Bronchial epithelial cell (primary cell): ENCODE measurements around the gene TMEM225B. TPM values are rescaled to one million over a fixed set of nuclear protein-coding genes. Genes with fewer than 3 reads are reported as not detected.
A peak's percentile ranks its signal among the peaks of the same experiment; 100 is the strongest.
"Not testable (repeated sequence)": the region's sequence is repeated elsewhere in the genome, so short reads cannot be mapped to it uniquely, and the experiment has no call there.

ENCODE experiments used
- DNase-seq: peaks from one replicate; pipeline ENCODE4 v3.0.0-alpha.2; 2010; ENCODE audit warnings: low read depth
- FAIRE-seq: peaks from 2 replicates; lab custom pipeline; 2011; peaks lifted over from hg19 to GRCh38; lab: Jason Lieb, UNC
- H3K27me3 ChIP-seq: 2 replicates; pipeline ENCODE4 v1.5.1; 2011; ENCODE audit warnings: low read length; ENCODE audit not compliant: control insufficient read depth, insufficient read depth
- H3K36me3 ChIP-seq: 2 replicates; pipeline ENCODE4 v1.5.1; 2011; ENCODE audit warnings: low read length; ENCODE audit not compliant: control insufficient read depth, insufficient read depth
- H3K4me3 ChIP-seq: 2 replicates; pipeline ENCODE4 v1.5.1; 2011; ENCODE audit warnings: mild to moderate bottlenecking, low read depth, low read length, control low read depth
- CTCF ChIP-seq: IDR thresholded peaks from 2 replicates; pipeline ENCODE4 v1.5.1; 2011; ENCODE audit warnings: mild to moderate bottlenecking, moderate library complexity, low read length, control low read depth, inconsistent platforms; ENCODE audit not compliant: insufficient read depth, severe bottlenecking
- total RNA-seq: library from RNA; depleted of rRNA; stranded (reverse); fragments of >200 nt; gene quantifications from 2 replicates; pipeline ENCODE4 v1.2.1, GENCODE V29; 2014

TMEM225B gene
- total RNA-seq, result 0.53 and 0.77 TPM in 2 replicates

- Histone ChIP-seq H3K27me3 (no peaks in the 10 kb centered on the region), H3K4me3 (no peak within 1 kb of the TSS), H3K36me3 (no peaks in the 10 kb centered on the region)
- TF ChIP-seq CTCF, result no peak
- FAIRE-seq (no peak), DNase-seq (no peak)
These were observed at the start of gene TMEM225B for GRCh38 chr7:99597762-99598501. Gene TMEM225B, plus strand, starts transcription at chr7:99598267. Its CDS starts 6,122 bp downstream, at chr7:99604389.

- not testable (repeated sequence) for FAIRE-seq, H3K27me3 ChIP-seq, DNase-seq, H3K36me3 ChIP-seq, H3K4me3 ChIP-seq
These were observed 48.5 kb upstream of the TMEM225B start for GRCh38 chr7:99549545-99549944.

GRCh38 chr7:99551334-99551733 lies 46.7 kb upstream of the TMEM225B start:
- FAIRE-seq, result no peak
- no peak for TF ChIP-seq CTCF
- Histone ChIP-seq H3K4me3 (peak overlapping the region; percentile 83), H3K36me3 (no peaks in the 10 kb centered on the region), H3K27me3 (no peaks in the 10 kb centered on the region)
- no peak for DNase-seq

GRCh38 chr7:99551767-99552463 lies 46.2 kb upstream of the TMEM225B start, which contains the start of gene FAM200A:
Gene FAM200A, minus strand, starts transcription at chr7:99552114. Its CDS starts 3,707 bp downstream, at chr7:99548407.
- H3K36me3 ChIP-seq, result no peaks in the 10 kb centered on the region
- FAIRE-seq (no peak), DNase-seq (peak; percentile 79)
- H3K4me3 ChIP-seq, result peak within 1 kb of the TSS; percentile 83
- no peak for TF ChIP-seq CTCF
- H3K27me3 ChIP-seq, result no peaks in the 10 kb centered on the region

GRCh38 chr7:99553039-99553438 lies 45.0 kb upstream of the TMEM225B start:
- FAIRE-seq (no peak), DNase-seq (no peak)
- no peak overlapping the region for H3K4me3 ChIP-seq
- TF ChIP-seq CTCF, result no peak
- H3K27me3 ChIP-seq, result no peaks in the 10 kb centered on the region
- peaks cover 1% of the 10 kb centered on the region for H3K36me3 ChIP-seq

- no peaks in the 10 kb centered on the region for H3K27me3 ChIP-seq
- TF ChIP-seq CTCF, result no peak
- FAIRE-seq (no peak), DNase-seq (no peak)
- peaks cover 1% of the 10 kb centered on the region for H3K36me3 ChIP-seq
- H3K4me3 ChIP-seq, result no peak overlapping the region
These were observed 43.1 kb upstream of the TMEM225B start for GRCh38 chr7:99554939-99555338.
